Measurements from ENCODE around the gene APBB1.

DNA sequence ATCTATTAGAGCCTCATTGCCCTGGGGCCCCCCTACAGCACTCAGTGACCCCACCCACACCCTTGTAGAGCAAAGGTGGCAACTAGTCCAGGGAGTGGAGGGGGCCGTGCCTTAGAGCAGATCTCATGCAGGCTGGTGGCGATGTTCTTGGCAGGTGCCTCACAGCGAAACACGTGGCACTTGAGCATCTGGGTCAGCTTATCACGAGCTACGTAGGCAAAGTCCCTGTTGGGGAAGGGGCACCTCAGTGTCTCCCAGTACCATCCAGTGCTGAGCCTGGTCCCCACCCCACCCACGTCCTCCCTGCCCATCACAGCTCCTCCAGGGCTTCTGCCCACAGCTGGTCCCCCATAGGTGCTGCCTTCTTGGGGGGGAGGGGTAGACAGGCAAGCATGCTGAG lies 17.4 kb downstream of the APBB1 start:
- TF ChIP-seq, protein P1, sequence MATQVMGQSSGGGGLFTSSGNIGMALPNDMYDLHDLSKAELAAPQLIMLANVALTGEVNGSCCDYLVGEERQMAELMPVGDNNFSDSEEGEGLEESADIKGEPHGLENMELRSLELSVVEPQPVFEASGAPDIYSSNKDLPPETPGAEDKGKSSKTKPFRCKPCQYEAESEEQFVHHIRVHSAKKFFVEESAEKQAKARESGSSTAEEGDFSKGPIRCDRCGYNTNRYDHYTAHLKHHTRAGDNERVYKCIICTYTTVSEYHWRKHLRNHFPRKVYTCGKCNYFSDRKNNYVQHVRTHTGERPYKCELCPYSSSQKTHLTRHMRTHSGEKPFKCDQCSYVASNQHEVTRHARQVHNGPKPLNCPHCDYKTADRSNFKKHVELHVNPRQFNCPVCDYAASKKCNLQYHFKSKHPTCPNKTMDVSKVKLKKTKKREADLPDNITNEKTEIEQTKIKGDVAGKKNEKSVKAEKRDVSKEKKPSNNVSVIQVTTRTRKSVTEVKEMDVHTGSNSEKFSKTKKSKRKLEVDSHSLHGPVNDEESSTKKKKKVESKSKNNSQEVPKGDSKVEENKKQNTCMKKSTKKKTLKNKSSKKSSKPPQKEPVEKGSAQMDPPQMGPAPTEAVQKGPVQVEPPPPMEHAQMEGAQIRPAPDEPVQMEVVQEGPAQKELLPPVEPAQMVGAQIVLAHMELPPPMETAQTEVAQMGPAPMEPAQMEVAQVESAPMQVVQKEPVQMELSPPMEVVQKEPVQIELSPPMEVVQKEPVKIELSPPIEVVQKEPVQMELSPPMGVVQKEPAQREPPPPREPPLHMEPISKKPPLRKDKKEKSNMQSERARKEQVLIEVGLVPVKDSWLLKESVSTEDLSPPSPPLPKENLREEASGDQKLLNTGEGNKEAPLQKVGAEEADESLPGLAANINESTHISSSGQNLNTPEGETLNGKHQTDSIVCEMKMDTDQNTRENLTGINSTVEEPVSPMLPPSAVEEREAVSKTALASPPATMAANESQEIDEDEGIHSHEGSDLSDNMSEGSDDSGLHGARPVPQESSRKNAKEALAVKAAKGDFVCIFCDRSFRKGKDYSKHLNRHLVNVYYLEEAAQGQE (IDR thresholded peaks at IDR 0.05; ENCODE audit: borderline replicate concordance): no peak
- TF ChIP-seq, protein P1 (CRISPR knock-in tag; IDR thresholded peaks at IDR 0.05; ENCODE audit: low read depth): no peak
- TF ChIP-seq ELF4 (CRISPR knock-in tag; IDR thresholded peaks at IDR 0.05) (no peak), MYNN (IDR thresholded peaks at IDR 0.05) (no peak), MYNN (CRISPR knock-in tag; IDR thresholded peaks at IDR 0.05) (no peak), ZNF583 (CRISPR knock-in tag; IDR thresholded peaks at IDR 0.05) (no peak), CHD2 (IDR thresholded peaks at IDR 0.05; ENCODE audit: low read depth, low read length) (no peak), TCF7L2 (IDR thresholded peaks at IDR 0.05; ENCODE audit: low read depth, low read length) (no peak), TOE1 (IDR thresholded peaks at IDR 0.05; ENCODE audit: borderline replicate concordance) (no peak), TOE1 (CRISPR knock-in tag; IDR thresholded peaks at IDR 0.05; ENCODE audit: borderline replicate concordance, low read depth) (no peak), GATAD2A (IDR thresholded peaks at IDR 0.05) (no peak), ZBTB8A (IDR thresholded peaks at IDR 0.05; ENCODE audit: partially characterized antibody) (no peak)
- TF ChIP-seq, protein P2, sequence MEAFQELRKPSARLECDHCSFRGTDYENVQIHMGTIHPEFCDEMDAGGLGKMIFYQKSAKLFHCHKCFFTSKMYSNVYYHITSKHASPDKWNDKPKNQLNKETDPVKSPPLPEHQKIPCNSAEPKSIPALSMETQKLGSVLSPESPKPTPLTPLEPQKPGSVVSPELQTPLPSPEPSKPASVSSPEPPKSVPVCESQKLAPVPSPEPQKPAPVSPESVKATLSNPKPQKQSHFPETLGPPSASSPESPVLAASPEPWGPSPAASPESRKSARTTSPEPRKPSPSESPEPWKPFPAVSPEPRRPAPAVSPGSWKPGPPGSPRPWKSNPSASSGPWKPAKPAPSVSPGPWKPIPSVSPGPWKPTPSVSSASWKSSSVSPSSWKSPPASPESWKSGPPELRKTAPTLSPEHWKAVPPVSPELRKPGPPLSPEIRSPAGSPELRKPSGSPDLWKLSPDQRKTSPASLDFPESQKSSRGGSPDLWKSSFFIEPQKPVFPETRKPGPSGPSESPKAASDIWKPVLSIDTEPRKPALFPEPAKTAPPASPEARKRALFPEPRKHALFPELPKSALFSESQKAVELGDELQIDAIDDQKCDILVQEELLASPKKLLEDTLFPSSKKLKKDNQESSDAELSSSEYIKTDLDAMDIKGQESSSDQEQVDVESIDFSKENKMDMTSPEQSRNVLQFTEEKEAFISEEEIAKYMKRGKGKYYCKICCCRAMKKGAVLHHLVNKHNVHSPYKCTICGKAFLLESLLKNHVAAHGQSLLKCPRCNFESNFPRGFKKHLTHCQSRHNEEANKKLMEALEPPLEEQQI (IDR thresholded peaks at IDR 0.05): no peak
- TF ChIP-seq, protein P3, sequence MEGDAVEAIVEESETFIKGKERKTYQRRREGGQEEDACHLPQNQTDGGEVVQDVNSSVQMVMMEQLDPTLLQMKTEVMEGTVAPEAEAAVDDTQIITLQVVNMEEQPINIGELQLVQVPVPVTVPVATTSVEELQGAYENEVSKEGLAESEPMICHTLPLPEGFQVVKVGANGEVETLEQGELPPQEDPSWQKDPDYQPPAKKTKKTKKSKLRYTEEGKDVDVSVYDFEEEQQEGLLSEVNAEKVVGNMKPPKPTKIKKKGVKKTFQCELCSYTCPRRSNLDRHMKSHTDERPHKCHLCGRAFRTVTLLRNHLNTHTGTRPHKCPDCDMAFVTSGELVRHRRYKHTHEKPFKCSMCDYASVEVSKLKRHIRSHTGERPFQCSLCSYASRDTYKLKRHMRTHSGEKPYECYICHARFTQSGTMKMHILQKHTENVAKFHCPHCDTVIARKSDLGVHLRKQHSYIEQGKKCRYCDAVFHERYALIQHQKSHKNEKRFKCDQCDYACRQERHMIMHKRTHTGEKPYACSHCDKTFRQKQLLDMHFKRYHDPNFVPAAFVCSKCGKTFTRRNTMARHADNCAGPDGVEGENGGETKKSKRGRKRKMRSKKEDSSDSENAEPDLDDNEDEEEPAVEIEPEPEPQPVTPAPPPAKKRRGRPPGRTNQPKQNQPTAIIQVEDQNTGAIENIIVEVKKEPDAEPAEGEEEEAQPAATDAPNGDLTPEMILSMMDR (IDR thresholded peaks at IDR 0.05 in 2 of 3, conservative IDR thresholded peaks at IDR 0.05 in 1 of 3; ENCODE audit: insufficient read depth in 2 of 3, low read depth in 1 of 3, low read length in 3 of 3): no peak
- TF ChIP-seq, protein P4, sequence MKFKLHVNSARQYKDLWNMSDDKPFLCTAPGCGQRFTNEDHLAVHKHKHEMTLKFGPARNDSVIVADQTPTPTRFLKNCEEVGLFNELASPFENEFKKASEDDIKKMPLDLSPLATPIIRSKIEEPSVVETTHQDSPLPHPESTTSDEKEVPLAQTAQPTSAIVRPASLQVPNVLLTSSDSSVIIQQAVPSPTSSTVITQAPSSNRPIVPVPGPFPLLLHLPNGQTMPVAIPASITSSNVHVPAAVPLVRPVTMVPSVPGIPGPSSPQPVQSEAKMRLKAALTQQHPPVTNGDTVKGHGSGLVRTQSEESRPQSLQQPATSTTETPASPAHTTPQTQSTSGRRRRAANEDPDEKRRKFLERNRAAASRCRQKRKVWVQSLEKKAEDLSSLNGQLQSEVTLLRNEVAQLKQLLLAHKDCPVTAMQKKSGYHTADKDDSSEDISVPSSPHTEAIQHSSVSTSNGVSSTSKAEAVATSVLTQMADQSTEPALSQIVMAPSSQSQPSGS (CRISPR knock-in tag; IDR thresholded peaks at IDR 0.05): no peak
- TF ChIP-seq, protein P5, sequence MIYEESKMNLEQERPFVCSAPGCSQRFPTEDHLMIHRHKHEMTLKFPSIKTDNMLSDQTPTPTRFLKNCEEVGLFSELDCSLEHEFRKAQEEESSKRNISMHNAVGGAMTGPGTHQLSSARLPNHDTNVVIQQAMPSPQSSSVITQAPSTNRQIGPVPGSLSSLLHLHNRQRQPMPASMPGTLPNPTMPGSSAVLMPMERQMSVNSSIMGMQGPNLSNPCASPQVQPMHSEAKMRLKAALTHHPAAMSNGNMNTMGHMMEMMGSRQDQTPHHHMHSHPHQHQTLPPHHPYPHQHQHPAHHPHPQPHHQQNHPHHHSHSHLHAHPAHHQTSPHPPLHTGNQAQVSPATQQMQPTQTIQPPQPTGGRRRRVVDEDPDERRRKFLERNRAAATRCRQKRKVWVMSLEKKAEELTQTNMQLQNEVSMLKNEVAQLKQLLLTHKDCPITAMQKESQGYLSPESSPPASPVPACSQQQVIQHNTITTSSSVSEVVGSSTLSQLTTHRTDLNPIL (CRISPR knock-in tag; IDR thresholded peaks at IDR 0.05): no peak

All from K562 (cell line).